Uterus (tissue), 2 donors: Measurements from ENCODE around the gene DPYSL5.

ENCODE experiments used
- CTCF ChIP-seq, 4 experiments: fragments of 200-600 bp in 2 of 4; fragments of 450-650 bp in 2 of 4; sonication (generic) in 2 of 4; IDR thresholded peaks; one replicate each; pipeline ENCODE4 v1.5.1; 2016 to 2019; ENCODE audit warnings: antibody characterized with exemption in 4 of 4, mild to moderate bottlenecking in 2 of 4, moderate library complexity in 1 of 4
- POLR2A ChIP-seq, 2 donors: fragments of 450-650 bp; IDR thresholded peaks; one replicate each; pipeline ENCODE4 v1.6.1; 2016; ENCODE audit warnings: antibody characterized with exemption in 2 of 2, mild to moderate bottlenecking in 1 of 2, moderate library complexity in 1 of 2

GRCh38 chr2:26997394-26997793, 149.5 kb downstream of the DPYSL5 start:
- no peak for TF ChIP-seq CTCF (IDR thresholded peaks at IDR 0.05)
- TF ChIP-seq POLR2A (IDR thresholded peaks at IDR 0.05) = no peak
